HepG2 (cell line): ENCODE results near the gene NKD1. TPM values are rescaled to one million over a fixed set of nuclear protein-coding genes. Genes with fewer than 3 reads are reported as not detected.
"Not testable (repeated sequence)": the region's sequence is repeated elsewhere in the genome, so short reads cannot be mapped to it uniquely, and the experiment has no call there.

Experiments used
- ASH2L ChIP-seq: fragments of 300-600, 200-600 bp; sonication (generic); IDR thresholded peaks from 2 replicates; pipeline ENCODE4 v1.7.0; 2017; ENCODE audit warnings: low read depth, mild to moderate bottlenecking, moderate library complexity, mixed read lengths, low read length; ENCODE audit not compliant: insufficient read length
- EP300 ChIP-seq, 3 experiments: sonication (generic) in 1 of 3; formaldehyde crosslinking in 1 of 3; IDR thresholded peaks; 2 replicates each; pipeline versions ENCODE4 v1.5.1 to v1.6.1; 2011 to 2020; ENCODE audit warnings: low read depth in 2 of 3, low read length in 2 of 3, borderline replicate concordance in 1 of 3, improper control_type of control experiment in 1 of 3, mild to moderate bottlenecking in 1 of 3, missing genetic modification reagents in 1 of 3, moderate library complexity in 1 of 3
- GABPA ChIP-seq, 2 experiments: IDR thresholded peaks; 2 replicates each; pipeline ENCODE4 v1.6.1; 2011 to 2016; ENCODE audit warnings: low read depth in 2 of 2, low read length in 1 of 2, missing biosample characterization in 1 of 2, missing genetic modification characterization in 1 of 2
- KDM1A ChIP-seq: IDR thresholded peaks from 2 replicates; pipeline ENCODE4 v1.6.1; 2016; ENCODE audit warnings: missing compliant biosample characterization
- NR2F1 ChIP-seq, 2 experiments: fragments of 450-650 bp in 1 of 2; formaldehyde crosslinking in 1 of 2; IDR thresholded peaks; 2 replicates each; pipeline versions ENCODE4 v1.5.0 to v1.6.1; 2016 to 2020; ENCODE audit warnings: mild to moderate bottlenecking in 1 of 2, missing compliant biosample characterization in 1 of 2, missing genetic modification reagents in 1 of 2, moderate library complexity in 1 of 2
- NR2F6 ChIP-seq, 2 experiments: IDR thresholded peaks; 2 replicates each; pipeline ENCODE4 v1.6.1; 2016; ENCODE audit warnings: antibody characterized with exemption in 1 of 2, mild to moderate bottlenecking in 1 of 2
- SP4 ChIP-seq: sonication (generic); formaldehyde crosslinking; IDR thresholded peaks from 2 replicates; pipeline ENCODE4 v1.8.1; 2023; ENCODE audit warnings: mild to moderate bottlenecking, missing genetic modification reagents
- SP5 ChIP-seq: IDR thresholded peaks from 2 replicates; pipeline ENCODE4 v1.6.1; 2016; ENCODE audit warnings: low read depth, borderline replicate concordance
- TEAD3 ChIP-seq: optimal IDR thresholded peaks from 2 replicates; pipeline ENCODE3; 2016; ENCODE audit warnings: borderline replicate concordance
- ZBTB33 ChIP-seq: sonication (generic); formaldehyde crosslinking; IDR thresholded peaks from 2 replicates; pipeline ENCODE4 v1.4.0; 2020; ENCODE audit warnings: missing genetic modification reagents
- ZBTB7A ChIP-seq: sonication (generic); formaldehyde crosslinking; IDR thresholded peaks from 2 replicates; pipeline ENCODE4 v1.8.0; 2022; ENCODE audit warnings: mild to moderate bottlenecking, missing genetic modification reagents
- ZFX ChIP-seq: sonication (generic); formaldehyde crosslinking; IDR thresholded peaks from 2 replicates; pipeline ENCODE4 v1.4.0; 2020; ENCODE audit warnings: mild to moderate bottlenecking, low read depth, missing genetic modification reagents, moderate library complexity
- ZMYM3 ChIP-seq: sonication (generic); formaldehyde crosslinking; IDR thresholded peaks from 2 replicates; pipeline ENCODE4 v1.5.1; 2020; ENCODE audit warnings: mild to moderate bottlenecking, missing genetic modification reagents
- ZNF280B ChIP-seq: sonication (generic); formaldehyde crosslinking; IDR thresholded peaks from 2 replicates; pipeline ENCODE4 v1.5.0; 2020; ENCODE audit warnings: missing genetic modification reagents, mild to moderate bottlenecking, borderline replicate concordance
- ZNF770 ChIP-seq: sonication (generic); formaldehyde crosslinking; IDR thresholded peaks from 2 replicates; pipeline ENCODE4 v1.5.0; 2020; ENCODE audit warnings: mild to moderate bottlenecking, missing genetic modification reagents
- polyA plus RNA-seq, 8 experiments: library from polyadenylated mRNA; depleted of rRNA in 3 of 8; stranded (reverse) in 7 of 8; unstranded in 1 of 8; fragments of >200 nt; fragmentation: Illumina TruSeq in 4 of 8; extraction: Trizol in 4 of 8; gene quantifications; 2 replicates each; pipeline versions ENCODE4 v1.2.1 to v1.2.3, GENCODE V29; 2011 to 2016; ENCODE audit warnings: low read depth in 4 of 8, missing spikeins in 1 of 8, mixed read lengths in 1 of 8; ENCODE audit not compliant: insufficient read depth in 1 of 8
- total RNA-seq, 5 experiments: library from RNA; depleted of rRNA; stranded (reverse); fragments of >200 nt; fragmentation: Illumina TruSeq; extraction: Trizol; gene quantifications; 2 replicates each; pipeline ENCODE4 v1.2.3, GENCODE V29; 2016; ENCODE audit warnings: low read depth in 1 of 5
- TF ChIP-seq, protein P1 (sequence below): sonication (generic); formaldehyde crosslinking; IDR thresholded peaks from 2 replicates; pipeline ENCODE4 v1.5.1; 2020; ENCODE audit warnings: mild to moderate bottlenecking, missing genetic modification reagents, moderate library complexity

NKD1 gene
- total and polyA plus RNA-seq, 2 of the 13 experiments (the other 11 are each of a cell fraction or from before 2014, with no cell fraction given) = 70.4 to 121 TPM

DNA sequence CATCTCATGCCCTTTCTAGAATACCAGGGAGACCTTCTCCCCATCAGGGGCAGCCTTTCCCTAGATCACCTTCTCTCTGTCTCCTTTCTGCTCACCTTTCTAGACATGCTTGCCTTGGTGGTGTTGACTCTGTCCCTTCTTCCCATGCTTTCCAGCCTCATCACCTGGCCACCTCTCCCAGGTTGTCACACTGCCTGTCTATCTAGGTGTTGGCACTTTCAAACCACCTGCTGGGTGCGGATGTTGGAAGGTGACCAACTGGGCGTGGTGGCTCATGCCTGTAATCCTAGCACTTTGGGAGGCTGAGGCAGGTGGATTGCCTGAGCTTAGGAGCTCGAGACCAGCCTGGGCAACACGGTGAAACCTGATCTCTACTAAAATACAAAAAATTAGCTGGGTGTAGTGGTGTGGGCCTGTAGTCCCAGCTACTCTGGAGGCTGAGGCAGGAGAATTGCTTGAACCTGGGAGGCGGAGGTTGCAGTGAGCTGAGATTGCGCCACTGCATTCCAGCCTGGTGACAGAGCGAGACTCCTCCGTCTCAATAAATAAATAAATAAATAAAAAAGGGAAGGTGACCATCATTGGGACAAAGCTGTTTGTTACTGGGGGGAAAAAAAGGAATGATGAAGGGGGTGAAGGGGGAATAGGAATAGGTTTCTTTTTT lies 44.2 kb upstream of the NKD1 start (continued):
- 0 out of 2 replicates have a peak, but pooled peaks have one; percentile 16 for TF ChIP-seq ZNF280B (CRISPR knock-in tag)
- TF ChIP-seq ZMYM3 = 0 out of 2 replicates have a peak, but pooled peaks have one; percentile 4
- TF ChIP-seq GABPA (IDR thresholded peaks at IDR 0.05; ENCODE audit: low read depth, low read length) = 0 out of 2 replicates have a peak, but pooled peaks have one; percentile 5
- TF ChIP-seq GABPA (CRISPR knock-in tag; IDR thresholded peaks at IDR 0.05; ENCODE audit: low read depth); NR2F6 (IDR thresholded peaks at IDR 0.05); EP300 (CRISPR knock-in tag; IDR thresholded peaks at IDR 0.05; ENCODE audit: borderline replicate concordance): not testable (repeated sequence)
- 0 out of 2 replicates have a peak, but pooled peaks have one; percentile 45 for TF ChIP-seq ZBTB7A (CRISPR knock-in tag)
- TF ChIP-seq NR2F6 (CRISPR knock-in tag; IDR thresholded peaks at IDR 0.05) = 0 out of 2 replicates have a peak, but pooled peaks have one; percentile 12
- peak; percentile 63; the same call in 1 of the 2 replicates for TF ChIP-seq SP4 (CRISPR knock-in tag)
- TF ChIP-seq ZNF770 (CRISPR knock-in tag) = peak; percentile 98
- peak; percentile 45; the same call in 1 of the 2 replicates for TF ChIP-seq ZFX (CRISPR knock-in tag)
- peak; percentile 71; the same call in 1 of the 2 replicates for TF ChIP-seq KDM1A (CRISPR knock-in tag)
- TF ChIP-seq NR2F1 (CRISPR knock-in tag; IDR thresholded peaks at IDR 0.05) = 0 out of 4 replicates have a peak, but pooled peaks of 1 of the 2 experiments have one; percentile 30
- TF ChIP-seq, protein P1, sequence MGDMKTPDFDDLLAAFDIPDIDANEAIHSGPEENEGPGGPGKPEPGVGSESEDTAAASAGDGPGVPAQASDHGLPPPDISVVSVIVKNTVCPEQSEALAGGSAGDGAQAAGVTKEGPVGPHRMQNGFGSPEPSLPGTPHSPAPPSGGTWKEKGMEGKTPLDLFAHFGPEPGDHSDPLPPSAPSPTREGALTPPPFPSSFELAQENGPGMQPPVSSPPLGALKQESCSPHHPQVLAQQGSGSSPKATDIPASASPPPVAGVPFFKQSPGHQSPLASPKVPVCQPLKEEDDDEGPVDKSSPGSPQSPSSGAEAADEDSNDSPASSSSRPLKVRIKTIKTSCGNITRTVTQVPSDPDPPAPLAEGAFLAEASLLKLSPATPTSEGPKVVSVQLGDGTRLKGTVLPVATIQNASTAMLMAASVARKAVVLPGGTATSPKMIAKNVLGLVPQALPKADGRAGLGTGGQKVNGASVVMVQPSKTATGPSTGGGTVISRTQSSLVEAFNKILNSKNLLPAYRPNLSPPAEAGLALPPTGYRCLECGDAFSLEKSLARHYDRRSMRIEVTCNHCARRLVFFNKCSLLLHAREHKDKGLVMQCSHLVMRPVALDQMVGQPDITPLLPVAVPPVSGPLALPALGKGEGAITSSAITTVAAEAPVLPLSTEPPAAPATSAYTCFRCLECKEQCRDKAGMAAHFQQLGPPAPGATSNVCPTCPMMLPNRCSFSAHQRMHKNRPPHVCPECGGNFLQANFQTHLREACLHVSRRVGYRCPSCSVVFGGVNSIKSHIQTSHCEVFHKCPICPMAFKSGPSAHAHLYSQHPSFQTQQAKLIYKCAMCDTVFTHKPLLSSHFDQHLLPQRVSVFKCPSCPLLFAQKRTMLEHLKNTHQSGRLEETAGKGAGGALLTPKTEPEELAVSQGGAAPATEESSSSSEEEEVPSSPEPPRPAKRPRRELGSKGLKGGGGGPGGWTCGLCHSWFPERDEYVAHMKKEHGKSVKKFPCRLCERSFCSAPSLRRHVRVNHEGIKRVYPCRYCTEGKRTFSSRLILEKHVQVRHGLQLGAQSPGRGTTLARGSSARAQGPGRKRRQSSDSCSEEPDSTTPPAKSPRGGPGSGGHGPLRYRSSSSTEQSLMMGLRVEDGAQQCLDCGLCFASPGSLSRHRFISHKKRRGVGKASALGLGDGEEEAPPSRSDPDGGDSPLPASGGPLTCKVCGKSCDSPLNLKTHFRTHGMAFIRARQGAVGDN (CRISPR knock-in tag) = peak; percentile 40
- TF ChIP-seq ASH2L = peak; percentile 31
- TF ChIP-seq EP300 (IDR thresholded peaks at IDR 0.05; ENCODE audit: low read depth in 2 of 2, low read length in 2 of 2) = peak in 1 of 2 experiments; percentile 38; a peak in 1 of 4 replicates
- TF ChIP-seq ZBTB33 (CRISPR knock-in tag) = peak; percentile 88
- peak; percentile 18; the same call in 1 of the 2 replicates for TF ChIP-seq SP5
- peak; percentile 87 for TF ChIP-seq TEAD3 (CRISPR knock-in tag)
